ENCODE data around the gene LY6G6D.

Gene LY6G6D

GRCh38 chr6:31741815-31742214 lies 26.7 kb downstream of the LY6G6D start:
- DNase-seq (ENCODE audit: extremely low spot score), result no peak
- TF ChIP-seq, protein P1, sequence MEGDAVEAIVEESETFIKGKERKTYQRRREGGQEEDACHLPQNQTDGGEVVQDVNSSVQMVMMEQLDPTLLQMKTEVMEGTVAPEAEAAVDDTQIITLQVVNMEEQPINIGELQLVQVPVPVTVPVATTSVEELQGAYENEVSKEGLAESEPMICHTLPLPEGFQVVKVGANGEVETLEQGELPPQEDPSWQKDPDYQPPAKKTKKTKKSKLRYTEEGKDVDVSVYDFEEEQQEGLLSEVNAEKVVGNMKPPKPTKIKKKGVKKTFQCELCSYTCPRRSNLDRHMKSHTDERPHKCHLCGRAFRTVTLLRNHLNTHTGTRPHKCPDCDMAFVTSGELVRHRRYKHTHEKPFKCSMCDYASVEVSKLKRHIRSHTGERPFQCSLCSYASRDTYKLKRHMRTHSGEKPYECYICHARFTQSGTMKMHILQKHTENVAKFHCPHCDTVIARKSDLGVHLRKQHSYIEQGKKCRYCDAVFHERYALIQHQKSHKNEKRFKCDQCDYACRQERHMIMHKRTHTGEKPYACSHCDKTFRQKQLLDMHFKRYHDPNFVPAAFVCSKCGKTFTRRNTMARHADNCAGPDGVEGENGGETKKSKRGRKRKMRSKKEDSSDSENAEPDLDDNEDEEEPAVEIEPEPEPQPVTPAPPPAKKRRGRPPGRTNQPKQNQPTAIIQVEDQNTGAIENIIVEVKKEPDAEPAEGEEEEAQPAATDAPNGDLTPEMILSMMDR (IDR thresholded peaks at IDR 0.05; ENCODE audit: control extremely low read depth, extremely low read depth, low read depth, missing control alignments), result no peak
- ChIA-PET CTCF (interaction anchor here (1.0 to 11.4 kb wide), 5 partner anchors 11 to 190 kb away, joined by 3 to 73 read pairs (median 3); partner anchors contain the start of gene DDAH2), POLR2A (no interaction called here)

DNA sequence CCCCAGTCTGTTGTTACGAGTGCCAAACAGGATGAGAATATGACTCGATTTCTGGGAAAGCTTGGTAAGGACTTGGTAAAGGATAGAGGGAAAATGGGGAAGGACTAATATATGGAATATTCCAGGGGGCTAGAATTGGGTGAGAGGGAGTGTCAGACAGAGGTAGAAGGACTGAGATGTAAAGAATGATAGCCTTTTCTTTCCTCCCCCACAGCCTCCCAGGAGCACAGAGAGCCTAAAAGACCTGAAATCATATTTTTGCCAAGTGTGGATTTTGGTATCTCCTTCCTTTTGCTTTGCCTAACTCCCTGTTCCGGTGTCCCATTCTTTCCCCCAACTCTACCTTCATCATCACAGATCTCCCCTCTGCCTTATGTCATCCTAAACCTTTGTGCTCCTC lies 27.7 kb downstream of the LY6G6D start:
- TF ChIP-seq, protein P1 (IDR thresholded peaks at IDR 0.05; ENCODE audit: control extremely low read depth, extremely low read depth, low read depth, missing control alignments), result no peak
- DNase-seq (ENCODE audit: extremely low spot score), result no peak
- ChIA-PET CTCF (interaction anchor here (1.1 to 11.4 kb wide), 2 partner anchors 10 to 28 kb away, joined by 3 to 73 read pairs; no protein-coding TSS in a partner anchor), POLR2A (no interaction called here)

DNA sequence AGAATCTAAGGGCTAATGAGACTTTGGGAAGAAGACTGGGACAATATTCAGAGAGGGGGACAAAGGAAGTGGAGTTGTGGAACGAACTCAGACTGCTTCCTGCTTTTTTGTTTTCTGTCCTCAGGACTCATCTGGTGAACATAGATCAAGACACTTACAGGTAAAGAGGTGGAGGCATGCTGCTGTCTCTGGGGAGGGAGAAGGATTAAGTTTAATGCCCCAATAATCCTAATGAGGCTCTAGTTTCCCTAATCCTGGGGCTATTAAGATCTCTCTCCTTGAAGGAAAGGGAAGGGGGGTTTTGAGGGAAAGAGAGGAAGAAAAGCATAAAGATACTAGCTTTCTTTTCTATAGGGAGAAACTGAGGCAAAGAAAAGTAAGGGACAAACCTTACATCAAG lies 29.3 kb downstream of the LY6G6D start:
- POLR2A ChIA-PET, result no interaction called here
- TF ChIP-seq, protein P1 (IDR thresholded peaks at IDR 0.05; ENCODE audit: control extremely low read depth, extremely low read depth, low read depth, missing control alignments), result no peak
- CTCF ChIA-PET, result no interaction called here
- DNase-seq (ENCODE audit: extremely low spot score), result no peak

- TF ChIP-seq, protein P1 (IDR thresholded peaks at IDR 0.05; ENCODE audit: control extremely low read depth, extremely low read depth, low read depth, missing control alignments), result no peak
- CTCF ChIA-PET, result interaction anchor here (1.4 to 3.0 kb wide), 3 partner anchors 21 to 71 kb away, joined by 3 to 14 read pairs (median 4); no protein-coding TSS in a partner anchor
- no peak for DNase-seq (ENCODE audit: extremely low spot score)
- POLR2A ChIA-PET, result no interaction called here
Observed at GRCh38 chr6:31749301-31750036, 34.3 kb downstream of the LY6G6D start.

DNA sequence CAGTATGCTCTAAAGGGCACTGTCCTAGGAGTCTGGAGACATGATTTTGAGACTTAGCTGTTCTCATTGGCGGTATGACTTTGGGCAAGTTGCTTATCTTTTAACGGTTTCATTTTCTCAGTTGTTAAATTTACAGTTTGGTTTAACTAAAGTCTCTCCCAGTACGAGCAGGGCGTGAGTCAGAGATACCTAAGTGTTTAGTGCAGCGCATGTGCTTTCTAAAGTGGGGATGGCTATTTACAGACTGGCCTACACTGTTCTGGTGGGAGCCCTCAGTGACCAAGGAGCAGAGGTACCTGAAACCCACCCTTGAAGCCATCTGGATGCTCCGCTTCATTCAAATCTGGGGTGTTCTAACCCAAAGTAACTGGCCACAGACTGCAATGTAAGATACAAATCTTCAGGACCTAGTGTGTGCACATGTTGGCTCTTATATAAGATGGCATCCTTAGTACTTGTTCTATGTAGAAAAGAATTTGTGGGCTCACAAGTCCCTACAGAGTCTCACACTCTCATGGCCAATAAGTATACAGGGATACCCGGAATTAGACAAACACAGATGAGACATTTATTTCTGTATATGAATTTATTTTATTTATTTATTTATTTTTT lies 35.4 kb downstream of the LY6G6D start:
- TF ChIP-seq, protein P1 (IDR thresholded peaks at IDR 0.05; ENCODE audit: control extremely low read depth, extremely low read depth, low read depth, missing control alignments), result no peak
- ChIA-PET POLR2A (no interaction called here), CTCF (interaction anchor here (1.4 to 3.0 kb wide), 4 partner anchors 10 to 72 kb away, joined by 3 to 14 read pairs (median 4); no protein-coding TSS in a partner anchor)
- DNase-seq (ENCODE audit: extremely low spot score), result no peak

DNA sequence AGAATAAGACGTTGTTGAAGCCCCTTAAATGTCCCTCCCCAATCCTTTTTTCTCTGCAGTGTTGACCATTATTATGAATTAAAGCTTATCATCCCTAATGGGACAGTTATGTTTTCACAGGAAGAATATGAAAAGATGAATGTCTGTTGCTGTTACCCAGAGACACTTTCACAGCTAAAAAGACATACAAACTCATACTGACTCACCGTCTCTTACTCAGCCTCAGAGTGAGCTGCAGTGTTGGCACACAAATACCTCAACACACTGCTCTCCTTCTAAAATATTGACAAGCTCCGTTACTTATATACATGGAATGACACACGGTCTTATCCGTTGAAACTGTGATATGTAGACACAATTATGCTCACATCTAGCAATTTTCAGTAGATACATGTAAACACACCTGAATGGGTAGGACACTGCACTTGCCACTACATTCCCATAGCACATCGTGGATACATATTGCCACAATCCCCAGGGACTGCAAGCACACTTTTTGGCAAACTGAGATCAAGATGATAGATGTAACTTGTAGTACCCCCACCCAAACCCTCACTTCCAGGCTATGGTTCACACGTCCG lies 37.7 kb downstream of the LY6G6D start:
- POLR2A ChIA-PET, result no interaction called here
- DNase-seq (ENCODE audit: extremely low spot score), result no peak
- CTCF ChIA-PET, result interaction anchor here (0.8 to 2.1 kb wide), 11 partner anchors 11 to 154 kb away, joined by 3 to 9 read pairs (median 4); partner anchors contain the start of genes CLIC1, LSM2 and VARS1
- TF ChIP-seq, protein P1 (IDR thresholded peaks at IDR 0.05; ENCODE audit: control extremely low read depth, extremely low read depth, low read depth, missing control alignments), result no peak

Data from GM10248 (cell line).